HL-60 (cell line): ENCODE measurements around the gene SMC1B.

Source experiments
- GABPA ChIP-seq: IDR thresholded peaks from 2 replicates; pipeline ENCODE4 v1.6.1; 2012; ENCODE audit warnings: low read depth
- POLR2AphosphoS5 ChIP-seq: IDR thresholded peaks from 2 replicates; pipeline ENCODE4 v1.6.1; 2012; ENCODE audit warnings: low read depth
- TF ChIP-seq, protein P1 (sequence below): IDR thresholded peaks from one replicate; pipeline ENCODE4 v1.5.1; 2011; ENCODE audit warnings: low read length, control low read depth, inconsistent platforms; ENCODE audit not compliant: insufficient read depth

DNA sequence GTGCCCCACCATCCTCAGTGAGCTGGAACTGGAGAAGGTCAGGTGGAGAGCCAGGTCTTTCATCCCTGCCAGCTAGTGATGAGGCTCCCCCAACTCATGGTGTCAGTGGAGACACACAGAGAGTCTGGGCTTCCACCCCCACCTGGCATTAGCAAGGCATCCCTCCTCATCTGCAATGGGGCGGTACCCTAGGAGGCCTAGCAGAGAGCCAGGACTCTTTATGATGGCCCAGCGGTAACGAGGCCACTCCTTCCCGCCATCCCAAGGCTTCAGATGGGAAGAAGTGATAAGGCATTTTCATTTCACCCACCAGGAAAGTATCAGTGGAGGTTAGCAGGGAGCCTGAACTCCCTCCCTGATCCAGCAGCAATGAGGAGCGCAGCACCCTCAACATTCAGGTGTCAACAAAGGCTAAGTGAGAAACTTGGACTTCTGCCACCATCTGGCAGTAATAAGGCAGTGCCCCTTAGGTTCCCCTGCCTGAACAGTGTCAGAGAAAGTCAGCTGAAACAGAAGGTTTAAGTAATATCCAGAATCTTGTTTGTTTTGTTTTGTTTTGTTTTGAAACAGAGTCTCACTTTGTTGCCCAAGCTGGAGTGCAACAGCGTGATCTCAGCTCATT, 48.7 kb upstream of the SMC1B start:
- no peak for TF ChIP-seq POLR2AphosphoS5
- TF ChIP-seq, protein P1, sequence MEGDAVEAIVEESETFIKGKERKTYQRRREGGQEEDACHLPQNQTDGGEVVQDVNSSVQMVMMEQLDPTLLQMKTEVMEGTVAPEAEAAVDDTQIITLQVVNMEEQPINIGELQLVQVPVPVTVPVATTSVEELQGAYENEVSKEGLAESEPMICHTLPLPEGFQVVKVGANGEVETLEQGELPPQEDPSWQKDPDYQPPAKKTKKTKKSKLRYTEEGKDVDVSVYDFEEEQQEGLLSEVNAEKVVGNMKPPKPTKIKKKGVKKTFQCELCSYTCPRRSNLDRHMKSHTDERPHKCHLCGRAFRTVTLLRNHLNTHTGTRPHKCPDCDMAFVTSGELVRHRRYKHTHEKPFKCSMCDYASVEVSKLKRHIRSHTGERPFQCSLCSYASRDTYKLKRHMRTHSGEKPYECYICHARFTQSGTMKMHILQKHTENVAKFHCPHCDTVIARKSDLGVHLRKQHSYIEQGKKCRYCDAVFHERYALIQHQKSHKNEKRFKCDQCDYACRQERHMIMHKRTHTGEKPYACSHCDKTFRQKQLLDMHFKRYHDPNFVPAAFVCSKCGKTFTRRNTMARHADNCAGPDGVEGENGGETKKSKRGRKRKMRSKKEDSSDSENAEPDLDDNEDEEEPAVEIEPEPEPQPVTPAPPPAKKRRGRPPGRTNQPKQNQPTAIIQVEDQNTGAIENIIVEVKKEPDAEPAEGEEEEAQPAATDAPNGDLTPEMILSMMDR: peak; percentile 10
- TF ChIP-seq GABPA: no peak
